ENCODE measurements around the gene TECPR1. TPM values are rescaled to one million over a fixed set of nuclear protein-coding genes. Genes with fewer than 3 reads are reported as not detected.
A peak's percentile ranks its signal among the peaks of the same experiment; 100 is the strongest.

Gene TECPR1
- total RNA-seq, 1 donor = 21.6 TPM

DNA sequence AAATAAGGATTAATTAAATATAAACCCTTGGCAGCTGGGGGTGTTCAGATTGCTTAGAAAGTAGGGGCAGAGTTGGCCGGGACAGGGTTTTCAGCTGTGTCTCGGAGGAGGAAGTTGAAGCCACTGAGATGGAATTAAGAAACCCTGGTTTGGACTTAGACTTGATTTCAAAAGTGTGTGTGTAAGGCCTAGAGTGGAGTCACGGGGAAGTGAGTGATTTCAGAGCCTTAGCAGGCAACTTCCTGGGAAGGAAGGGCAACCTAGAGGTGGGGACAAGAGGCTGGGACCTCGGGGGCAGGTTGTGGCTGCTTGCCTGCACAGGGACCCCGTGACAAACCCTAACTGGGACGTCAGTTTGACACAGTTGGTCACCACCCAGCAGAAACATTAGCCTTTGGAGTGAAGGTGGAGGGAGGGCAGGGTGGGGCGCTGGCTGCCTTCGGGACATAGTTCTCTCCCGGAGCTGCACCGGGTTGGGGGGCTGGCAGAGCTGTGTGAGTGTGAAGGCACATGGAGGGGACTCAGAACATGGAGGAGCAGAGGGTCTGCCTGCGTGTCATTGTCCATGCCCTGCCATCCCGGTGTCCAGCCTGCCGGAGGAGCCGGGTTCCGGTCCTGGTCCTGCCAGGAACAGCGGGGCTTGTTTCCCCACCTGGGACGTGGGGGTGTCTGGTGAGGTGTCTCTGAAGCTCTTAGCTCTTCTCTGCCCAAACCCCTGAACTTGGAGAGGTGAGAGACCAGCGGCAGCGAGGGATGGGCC is 31.3 kb upstream of the TECPR1 start:
- peak; percentile 85 for DNase-seq (ENCODE audit: low read depth)
- peak overlapping the region; percentile 95 for H3K4me3 ChIP-seq (ENCODE audit: low read depth, low read length)
- TF ChIP-seq, protein P1, sequence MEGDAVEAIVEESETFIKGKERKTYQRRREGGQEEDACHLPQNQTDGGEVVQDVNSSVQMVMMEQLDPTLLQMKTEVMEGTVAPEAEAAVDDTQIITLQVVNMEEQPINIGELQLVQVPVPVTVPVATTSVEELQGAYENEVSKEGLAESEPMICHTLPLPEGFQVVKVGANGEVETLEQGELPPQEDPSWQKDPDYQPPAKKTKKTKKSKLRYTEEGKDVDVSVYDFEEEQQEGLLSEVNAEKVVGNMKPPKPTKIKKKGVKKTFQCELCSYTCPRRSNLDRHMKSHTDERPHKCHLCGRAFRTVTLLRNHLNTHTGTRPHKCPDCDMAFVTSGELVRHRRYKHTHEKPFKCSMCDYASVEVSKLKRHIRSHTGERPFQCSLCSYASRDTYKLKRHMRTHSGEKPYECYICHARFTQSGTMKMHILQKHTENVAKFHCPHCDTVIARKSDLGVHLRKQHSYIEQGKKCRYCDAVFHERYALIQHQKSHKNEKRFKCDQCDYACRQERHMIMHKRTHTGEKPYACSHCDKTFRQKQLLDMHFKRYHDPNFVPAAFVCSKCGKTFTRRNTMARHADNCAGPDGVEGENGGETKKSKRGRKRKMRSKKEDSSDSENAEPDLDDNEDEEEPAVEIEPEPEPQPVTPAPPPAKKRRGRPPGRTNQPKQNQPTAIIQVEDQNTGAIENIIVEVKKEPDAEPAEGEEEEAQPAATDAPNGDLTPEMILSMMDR (IDR thresholded peaks at IDR 0.05; ENCODE audit: insufficient read depth, low read depth, low read length) = no peak

DNA sequence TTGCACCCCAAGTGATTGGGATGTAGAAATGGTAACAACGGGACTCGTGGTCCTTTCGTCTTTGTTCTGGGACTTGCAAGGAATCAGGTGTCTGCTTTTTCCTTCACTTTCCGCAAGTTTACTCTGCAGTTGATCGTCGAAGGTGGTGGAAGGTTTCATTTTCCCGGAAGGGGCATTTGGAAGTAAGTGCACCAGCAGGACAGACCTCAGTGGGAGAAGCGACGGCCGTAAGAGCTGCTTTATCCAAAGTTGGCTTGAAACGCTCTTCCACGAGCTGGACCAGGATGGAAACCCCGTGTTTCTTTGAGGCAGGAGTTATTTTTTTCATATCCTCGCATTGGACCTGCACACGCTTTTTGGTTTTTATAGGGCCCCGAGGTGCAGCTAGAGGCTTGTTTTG is 30.7 kb upstream of the TECPR1 start:
- peak overlapping the region; percentile 95 for H3K4me3 ChIP-seq (ENCODE audit: low read depth, low read length)
- peak; percentile 46 for DNase-seq (ENCODE audit: low read depth)
- TF ChIP-seq, protein P1 (IDR thresholded peaks at IDR 0.05; ENCODE audit: insufficient read depth, low read depth, low read length) = no peak

DNA sequence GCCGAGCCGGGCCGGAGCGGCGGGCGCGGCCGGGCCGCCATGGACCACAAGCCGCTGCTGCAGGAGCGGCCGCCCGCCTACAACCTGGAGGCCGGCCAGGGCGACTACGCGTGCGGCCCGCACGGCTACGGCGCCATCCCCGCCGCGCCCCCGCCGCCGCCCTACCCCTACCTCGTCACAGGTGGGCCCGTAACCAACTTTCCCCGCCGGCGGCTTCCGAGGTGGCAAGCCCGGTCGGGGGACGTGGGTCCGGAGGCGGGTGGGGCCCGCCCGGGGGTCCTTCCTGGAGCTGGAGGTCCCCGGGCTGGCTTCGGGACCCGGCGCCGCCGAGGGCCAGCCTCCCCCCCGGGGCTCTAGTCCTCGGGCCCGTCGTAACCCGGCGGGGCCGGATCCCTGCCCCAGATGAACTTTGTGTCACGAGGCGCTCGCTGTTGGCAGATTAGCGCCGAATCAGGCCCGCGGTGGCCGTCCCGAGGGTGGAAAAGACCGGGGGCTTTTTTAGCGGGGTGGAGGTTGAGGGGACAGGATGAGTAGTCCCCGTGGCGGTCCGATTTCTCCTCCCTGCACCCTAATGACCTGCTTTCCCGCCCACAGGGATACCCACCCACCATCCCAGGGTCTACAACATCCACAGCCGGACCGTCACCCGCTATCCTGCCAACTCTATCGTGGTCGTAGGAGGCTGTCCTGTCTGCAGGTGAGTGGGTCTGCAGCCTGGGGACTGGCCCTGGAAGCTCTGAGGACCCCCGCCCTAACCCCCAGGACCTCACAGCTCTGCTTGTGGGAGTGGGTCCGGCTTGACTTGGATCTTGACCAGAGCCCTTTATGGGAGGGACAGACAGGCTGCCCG is 29.9 kb upstream of the TECPR1 start:
- H3K4me3 ChIP-seq (ENCODE audit: low read depth, low read length) = peak overlapping the region; percentile 95
- TF ChIP-seq, protein P1 (IDR thresholded peaks at IDR 0.05; ENCODE audit: insufficient read depth, low read depth, low read length) = no peak
- no peak for DNase-seq (ENCODE audit: low read depth)

DNA sequence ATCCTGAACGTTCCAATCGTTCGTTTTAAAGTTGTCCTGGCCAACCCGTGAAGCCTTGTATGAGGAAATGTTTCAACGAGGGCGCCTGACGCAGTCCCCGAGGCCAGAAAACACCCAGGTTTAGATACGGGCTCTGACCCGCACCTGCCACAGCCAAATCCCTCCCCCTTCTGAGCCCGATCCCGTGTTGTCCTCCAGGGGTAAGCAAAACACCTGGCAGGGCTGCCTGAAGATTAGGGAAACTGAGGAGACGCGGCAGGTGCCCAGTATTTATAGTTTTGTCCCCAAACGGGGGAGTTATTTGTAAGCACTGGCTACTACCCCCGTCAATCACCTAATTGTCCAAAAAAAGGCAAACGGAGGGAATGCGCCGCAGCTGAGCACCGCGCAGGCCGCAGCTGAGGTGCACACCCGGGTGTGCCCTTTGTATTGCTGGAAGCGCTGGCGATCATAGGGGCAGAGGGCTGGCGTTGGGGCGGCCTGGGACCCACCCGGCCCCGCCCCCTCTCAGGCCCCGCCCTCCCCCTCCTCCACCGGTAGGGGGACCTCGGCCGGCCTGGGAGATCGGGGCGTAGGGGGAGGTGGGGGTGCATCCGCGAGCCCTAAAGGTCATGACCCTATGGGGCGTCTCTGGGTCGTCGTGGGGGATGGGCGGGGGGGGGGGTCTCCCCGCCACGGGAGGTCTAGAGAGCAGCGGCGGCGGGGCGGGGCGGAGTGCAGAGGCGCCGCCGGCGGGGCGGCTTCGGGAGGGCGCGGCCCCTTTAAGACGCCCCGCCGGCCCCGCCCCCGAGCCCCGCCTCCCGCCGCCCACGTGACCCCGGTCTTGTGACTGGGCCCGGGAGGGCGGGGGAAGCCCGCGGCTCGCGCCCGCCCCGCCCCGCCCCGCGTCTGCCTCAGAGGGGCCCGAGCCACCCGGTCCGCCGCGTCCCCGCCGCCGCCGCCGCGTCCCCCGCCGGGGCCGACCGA is 29.0 kb upstream of the TECPR1 start, which contains the start of gene BRI3:
Gene BRI3, plus strand, starts transcription at position 896 of the 966 bp plus-strand sequence. CDS start 110 bp downstream, outside the sequence.
- peak within 1 kb of the TSS; percentile 95 for H3K4me3 ChIP-seq (ENCODE audit: low read depth, low read length)
- TF ChIP-seq, protein P1 (IDR thresholded peaks at IDR 0.05; ENCODE audit: insufficient read depth, low read depth, low read length) = no peak
- DNase-seq (ENCODE audit: low read depth) = peak; percentile 92

DNA sequence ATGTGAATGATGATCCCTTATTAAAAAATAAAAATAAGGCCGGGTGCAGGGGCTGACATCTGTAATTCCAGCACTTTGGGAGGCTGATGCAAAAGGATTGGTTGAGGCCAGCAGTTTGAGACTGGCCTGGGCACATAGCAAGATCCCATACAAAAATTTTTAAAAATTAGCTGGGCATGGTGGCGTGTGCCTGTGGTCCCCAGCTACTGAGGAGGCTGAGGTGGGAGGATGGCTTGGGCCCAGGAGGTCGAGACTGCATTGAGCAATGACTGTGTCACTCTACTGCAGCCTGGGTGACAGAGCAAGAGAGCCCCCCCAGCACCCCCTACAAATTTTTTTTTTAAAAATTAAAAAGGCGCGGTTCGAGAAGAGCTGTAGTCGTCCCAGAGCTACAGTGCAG is 28.3 kb upstream of the TECPR1 start:
- TF ChIP-seq, protein P1 (IDR thresholded peaks at IDR 0.05; ENCODE audit: insufficient read depth, low read depth, low read length) = no peak
- no peak for DNase-seq (ENCODE audit: low read depth)
- peak overlapping the region; percentile 63 for H3K4me3 ChIP-seq (ENCODE audit: low read depth, low read length)

DNA sequence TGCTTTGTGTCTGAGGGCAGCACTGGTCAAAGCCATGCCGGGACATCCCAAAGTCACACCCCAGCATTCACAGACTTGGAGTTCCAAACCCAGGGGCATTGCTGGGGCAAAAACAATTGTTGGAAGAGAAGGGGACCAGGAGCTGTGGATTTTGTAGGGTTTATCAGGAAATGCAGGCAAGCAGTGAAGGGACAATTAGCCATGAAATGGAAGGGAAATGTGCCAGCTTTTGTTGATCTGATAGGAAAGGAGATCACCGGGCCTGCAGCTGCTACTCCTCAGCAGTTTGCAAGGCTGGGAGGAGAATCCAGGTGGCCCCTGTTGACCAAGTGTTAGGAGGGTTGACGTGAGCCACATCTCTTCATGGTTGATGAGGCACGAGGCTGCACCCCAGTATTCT is 26.9 kb upstream of the TECPR1 start:
- no peak overlapping the region for H3K4me3 ChIP-seq (ENCODE audit: low read depth, low read length)
- TF ChIP-seq, protein P1 (IDR thresholded peaks at IDR 0.05; ENCODE audit: insufficient read depth, low read depth, low read length) = no peak
- DNase-seq (ENCODE audit: low read depth) = no peak
